H1 (cell line): ENCODE measurements around the gene GPC6. TPM values are rescaled to one million over a fixed set of nuclear protein-coding genes. Genes with fewer than 3 reads are reported as not detected.

Source experiments
- CTCF ChIA-PET: fragments of 300-600 bp; sonication (Branson Sonifier 250); formaldehyde crosslinking; loops from one replicate; lab custom pipeline; 2021; ENCODE audit not compliant: partially characterized antibody; lab: Charles Lee
- POLR2A ChIA-PET: fragments of 300-600 bp; sonication (Branson Sonifier 250); formaldehyde crosslinking; loops from one replicate; lab custom pipeline; 2021; ENCODE audit warnings: inconsistent platforms; ENCODE audit not compliant: partially characterized antibody; lab: Charles Lee
- DNase-seq, 2 experiments: peaks; one replicate each; pipeline versions ENCODE4 v3.0.0 to v3.0.0-alpha.2; 2010 to 2022; ENCODE audit warnings: low spot score in 2 of 2, low read depth in 1 of 2, mixed read lengths in 1 of 2
- FAIRE-seq: peaks from 2 replicates; lab custom pipeline; 2011; peaks lifted over from hg19 to GRCh38; lab: Jason Lieb, UNC
- H2AFZ ChIP-seq: 2 replicates; pipeline ENCODE4 v1.8.1; 2012; ENCODE audit warnings: low read length, inconsistent platforms
- H2AK5ac ChIP-seq: 2 replicates; pipeline ENCODE4 v1.6.1; 2013; ENCODE audit warnings: low read depth, low read length
- H2BK120ac ChIP-seq: replicated peaks from 2 replicates; pipeline ENCODE3; 2013; ENCODE audit warnings: low read depth, low read length, inconsistent platforms
- H2BK12ac ChIP-seq: 2 replicates; pipeline ENCODE4 v1.6.1; 2013; ENCODE audit warnings: low read depth, low read length
- H2BK15ac ChIP-seq: 2 replicates; pipeline ENCODE4 v1.6.1; 2013; ENCODE audit warnings: low read length
- H2BK20ac ChIP-seq: 2 replicates; pipeline ENCODE4 v1.6.1; 2013; ENCODE audit warnings: low read length
- H2BK5ac ChIP-seq: 2 replicates; pipeline ENCODE4 v1.6.1; 2013; ENCODE audit warnings: low read depth, low read length
- H3K14ac ChIP-seq: 2 replicates; pipeline ENCODE4 v1.6.1; 2013; ENCODE audit warnings: inconsistent platforms; ENCODE audit not compliant: insufficient read length
- H3K18ac ChIP-seq: 2 replicates; pipeline ENCODE4 v1.6.1; 2013; ENCODE audit warnings: low read length; ENCODE audit errors: extremely low read depth
- H3K23ac ChIP-seq: 2 replicates; pipeline ENCODE4 v1.6.1; 2013; ENCODE audit warnings: inconsistent platforms; ENCODE audit not compliant: insufficient read length
- H3K23me2 ChIP-seq: 2 replicates; pipeline ENCODE4 v1.6.1; 2013; ENCODE audit warnings: low read depth, low read length
- H3K27ac ChIP-seq: 2 replicates; pipeline ENCODE4 v1.6.1; 2011; ENCODE audit warnings: low read depth, low read length, inconsistent platforms
- H3K27me3 ChIP-seq, 4 experiments: replicated peaks in 1 of 4; 1 replicate in 1 of 4; 2 replicates in 3 of 4; pipeline versions ENCODE4 v1.6.1 to v1.8.1; 2011 to 2013; ENCODE audit warnings: low read length in 3 of 4, mild to moderate bottlenecking in 3 of 4, inconsistent platforms in 2 of 4, mixed read lengths in 2 of 4, moderate library complexity in 1 of 4; ENCODE audit not compliant: control insufficient read depth in 3 of 4, insufficient read depth in 3 of 4; ENCODE audit errors: extremely low read depth in 1 of 4
- H3K36me3 ChIP-seq, 4 experiments: 2 replicates each; pipeline versions ENCODE4 v1.6.1 to v1.8.1; 2011 to 2013; ENCODE audit warnings: mild to moderate bottlenecking in 4 of 4, low read length in 3 of 4, moderate library complexity in 2 of 4, control low read depth in 1 of 4, inconsistent platforms in 1 of 4; ENCODE audit not compliant: insufficient read depth in 4 of 4, control insufficient read depth in 2 of 4
- H3K4ac ChIP-seq: replicated peaks from 2 replicates; pipeline ENCODE3; 2013; ENCODE audit warnings: low read length, low read depth, mixed read lengths, inconsistent platforms; ENCODE audit not compliant: insufficient read length
- H3K4me1 ChIP-seq, 4 experiments: replicated peaks in 1 of 4; 1 replicate in 1 of 4; 2 replicates in 3 of 4; pipeline versions ENCODE4 v1.6.1 to v1.8.1; 2011 to 2013; ENCODE audit warnings: low read length in 3 of 4, inconsistent platforms in 2 of 4, mixed read lengths in 1 of 4; ENCODE audit not compliant: insufficient read depth in 4 of 4, control insufficient read depth in 3 of 4
- H3K4me2 ChIP-seq, 2 experiments: 2 replicates each; pipeline versions ENCODE4 v1.6.1 to v1.8.1; 2011 to 2013; ENCODE audit warnings: low read depth in 2 of 2, low read length in 2 of 2, control low read depth in 1 of 2, inconsistent platforms in 1 of 2, mild to moderate bottlenecking in 1 of 2; ENCODE audit not compliant: insufficient read depth in 1 of 2
- H3K4me3 ChIP-seq, 4 experiments: fragments of 200-600, 300-600 bp in 1 of 4; sonication (generic), shearing (Covaris generic), sonication (Bioruptor Twin) in 1 of 4; 2 replicates each; pipeline versions ENCODE4 v1.5.1 to v1.8.1; 2011 to 2016; ENCODE audit warnings: low read length in 4 of 4, low read depth in 3 of 4, control low read depth in 2 of 4, inconsistent platforms in 2 of 4, mild to moderate bottlenecking in 2 of 4, mixed read lengths in 1 of 4, moderate library complexity in 1 of 4; ENCODE audit not compliant: insufficient read depth in 2 of 4; ENCODE audit errors: extremely low read depth in 1 of 4
- H3K56ac ChIP-seq: replicated peaks from 2 replicates; pipeline ENCODE3; 2013; ENCODE audit warnings: low read depth, mild to moderate bottlenecking, mixed read lengths, low read length, inconsistent platforms; ENCODE audit not compliant: insufficient read length
- H3K79me1 ChIP-seq: 2 replicates; pipeline ENCODE4 v1.6.1; 2013; ENCODE audit warnings: low read depth, low read length, control low read depth
- H3K79me2 ChIP-seq, 2 experiments: 2 replicates each; pipeline versions ENCODE4 v1.6.1 to v1.8.1; 2012 to 2013; ENCODE audit warnings: low read length in 2 of 2, mild to moderate bottlenecking in 2 of 2, inconsistent platforms in 1 of 2; ENCODE audit not compliant: insufficient read depth in 2 of 2, control insufficient read depth in 1 of 2
- H3K9ac ChIP-seq, 4 experiments: replicated peaks in 1 of 4; 1 replicate in 1 of 4; 2 replicates in 3 of 4; pipeline versions ENCODE4 v1.6.1 to v1.8.1; 2011 to 2013; ENCODE audit warnings: low read depth in 3 of 4, low read length in 3 of 4, control low read depth in 2 of 4, mild to moderate bottlenecking in 2 of 4, moderate library complexity in 2 of 4, inconsistent platforms in 1 of 4; ENCODE audit errors: extremely low read depth in 1 of 4
- H3K9me3 ChIP-seq, 2 experiments: 2 replicates each; pipeline versions ENCODE4 v1.6.1 to v1.8.1; 2012 to 2013; ENCODE audit warnings: mild to moderate bottlenecking in 2 of 2, moderate library complexity in 2 of 2, control low read depth in 1 of 2, inconsistent platforms in 1 of 2, low read depth in 1 of 2, low read length in 1 of 2, mixed read lengths in 1 of 2; ENCODE audit not compliant: insufficient read depth in 2 of 2
- H4K20me1 ChIP-seq, 2 experiments: replicated peaks in 1 of 2; 2 replicates each; pipeline versions ENCODE3 to v1.8.1; 2011 to 2013; ENCODE audit warnings: inconsistent platforms in 2 of 2, low read length in 2 of 2, mild to moderate bottlenecking in 1 of 2; ENCODE audit not compliant: insufficient read depth in 2 of 2, control insufficient read depth in 1 of 2
- H4K5ac ChIP-seq: 2 replicates; pipeline ENCODE4 v1.6.1; 2013; ENCODE audit warnings: low read length, low read depth, mixed read lengths, inconsistent platforms; ENCODE audit not compliant: insufficient read length
- H4K8ac ChIP-seq: 2 replicates; pipeline ENCODE4 v1.8.0; 2013; ENCODE audit warnings: mild to moderate bottlenecking, moderate library complexity, low read length, inconsistent platforms; ENCODE audit not compliant: insufficient read depth; ENCODE audit errors: extremely low read depth
- H4K91ac ChIP-seq: replicated peaks from 2 replicates; pipeline ENCODE3; 2013; ENCODE audit warnings: low read length, mixed read lengths, inconsistent platforms; ENCODE audit not compliant: insufficient read length
- BRCA1 ChIP-seq: IDR thresholded peaks from 2 replicates; pipeline ENCODE4 v1.6.1; 2012; ENCODE audit warnings: low read depth, low read length, improper control_type of control experiment
- CBX5 ChIP-seq: fragments of 300-800, 300-1000 bp; sonication (generic); IDR thresholded peaks from 2 replicates; pipeline ENCODE4 v1.7.1; 2016; ENCODE audit warnings: antibody characterized with exemption, low read length, low read depth
- CTCF ChIP-seq, 3 experiments: IDR thresholded peaks; 1 replicate in 2 of 3; 2 replicates in 1 of 3; pipeline versions ENCODE4 v1.5.1 to v1.6.1; 2011; ENCODE audit warnings: low read length in 3 of 3, mild to moderate bottlenecking in 3 of 3, inconsistent platforms in 2 of 3, low read depth in 1 of 3, moderate library complexity in 1 of 3; ENCODE audit not compliant: insufficient read depth in 1 of 3; ENCODE audit errors: control extremely low read depth in 1 of 3
- JUN ChIP-seq: IDR thresholded peaks from 2 replicates; pipeline ENCODE4 v1.6.1; 2011; ENCODE audit warnings: low read depth, mild to moderate bottlenecking, improper control_type of control experiment, low read length
- POLR2AphosphoS5 ChIP-seq: IDR thresholded peaks from 2 replicates; pipeline ENCODE4 v1.6.1; 2011; ENCODE audit warnings: low read depth, low read length
- RAD21 ChIP-seq, 2 experiments: IDR thresholded peaks in 1 of 2; conservative IDR thresholded peaks in 1 of 2; 2 replicates each; pipeline ENCODE4 v1.6.1; 2011; ENCODE audit warnings: low read depth in 2 of 2, low read length in 2 of 2, improper control_type of control experiment in 1 of 2, inconsistent platforms in 1 of 2, mild to moderate bottlenecking in 1 of 2, moderate library complexity in 1 of 2
- polyA plus RNA-seq, 7 experiments: library from polyadenylated mRNA; depleted of rRNA in 3 of 7; stranded (reverse) in 5 of 7; unstranded in 2 of 7; fragments of >200 nt in 5 of 7; fragments of 200-250 nt in 2 of 7; gene quantifications; 1 replicate in 5 of 7; 2 replicates in 1 of 7; 4 replicates in 1 of 7; pipeline versions ENCODE4 v1.2.1 to v1.2.3, GENCODE V29; 2011 to 2013; ENCODE audit warnings: missing spikeins in 2 of 7, mixed read lengths in 2 of 7
- total RNA-seq: library from RNA; stranded (reverse); fragmentation: NEBNext Ultra II Directional; extraction: Animal tissue kit (Norgen Biotek cat#: 25700); gene quantifications from 2 replicates; pipeline ENCODE4 v1.2.1, GENCODE V29; 2021

GPC6 gene
- total and polyA plus RNA-seq, 2 of the 8 experiments (the other 6 are each of a cell fraction or from before 2014, with no cell fraction given), result 5.4 to 12.0 TPM

- 0 out of 7 replicates have a peak, but pooled peaks cover 0 to 2% (median 0%) of the 10 kb centered on the region in 4 experiments for H3K4me1 ChIP-seq
- H4K20me1 ChIP-seq, result no peaks in the 10 kb centered on the region
- no peak overlapping the region for H2BK20ac ChIP-seq
- H3K23ac ChIP-seq, result no peak overlapping the region
- DNase-seq (no peak), FAIRE-seq (no peak)
- no peaks in the 10 kb centered on the region for H3K9me3 ChIP-seq
- no peak overlapping the region for H4K5ac ChIP-seq
- POLR2A ChIA-PET, result no interaction called here
- H3K79me2 ChIP-seq, result no peaks in the 10 kb centered on the region
- H3K27ac ChIP-seq, result no peak overlapping the region
- no peak overlapping the region for H3K14ac ChIP-seq
- no peak overlapping the region for H2AK5ac ChIP-seq
- no peak overlapping the region for H3K9ac ChIP-seq
- no peak overlapping the region for H3K4me3 ChIP-seq
- no peaks in the 10 kb centered on the region for H3K27me3 ChIP-seq
- no peak overlapping the region for H4K8ac ChIP-seq
- no peak overlapping the region for H2AFZ ChIP-seq
- no peak overlapping the region for H2BK12ac ChIP-seq
- no peaks in the 10 kb centered on the region for H3K23me2 ChIP-seq
- no peak overlapping the region for H2BK5ac ChIP-seq
- CTCF ChIA-PET, result interaction anchor here (0.7 kb wide), 1 partner anchor 10 kb away, joined by 3 read pairs; no protein-coding TSS in a partner anchor
- H3K4ac ChIP-seq, result no peak overlapping the region
- H3K36me3 ChIP-seq, result no peaks in the 10 kb centered on the region
- H2BK120ac ChIP-seq, result no peak overlapping the region
- H3K79me1 ChIP-seq, result no peaks in the 10 kb centered on the region
- no peak overlapping the region for H2BK15ac ChIP-seq
- H3K18ac ChIP-seq, result no peak overlapping the region
- no peak overlapping the region for H3K4me2 ChIP-seq
- H3K56ac ChIP-seq, result no peak overlapping the region
- no peak overlapping the region for H4K91ac ChIP-seq
- TF ChIP-seq BRCA1 (no peak), CTCF (IDR thresholded peaks at IDR 0.05; ENCODE audit: control extremely low read depth in 1 of 3, insufficient read depth in 1 of 3, low read depth in 1 of 3, low read length in 3 of 3) (peak in 1 of 3 experiments; percentile 6; a peak in 2 of 4 replicates), CBX5 (no peak), POLR2AphosphoS5 (no peak), RAD21 (IDR thresholded peaks at IDR 0.05 in 1 of 2, conservative IDR thresholded peaks at IDR 0.05 in 1 of 2; ENCODE audit: low read depth in 2 of 2, low read length in 2 of 2) (peak; percentile 26 to 40; a peak in 3 of 4 replicates), JUN (no peak)
These were observed 724.5 kb downstream of the GPC6 start for GRCh38 chr13:93951108-93951507.
